Measurements from ENCODE around the gene NT5C.

The NT5C gene

DNA sequence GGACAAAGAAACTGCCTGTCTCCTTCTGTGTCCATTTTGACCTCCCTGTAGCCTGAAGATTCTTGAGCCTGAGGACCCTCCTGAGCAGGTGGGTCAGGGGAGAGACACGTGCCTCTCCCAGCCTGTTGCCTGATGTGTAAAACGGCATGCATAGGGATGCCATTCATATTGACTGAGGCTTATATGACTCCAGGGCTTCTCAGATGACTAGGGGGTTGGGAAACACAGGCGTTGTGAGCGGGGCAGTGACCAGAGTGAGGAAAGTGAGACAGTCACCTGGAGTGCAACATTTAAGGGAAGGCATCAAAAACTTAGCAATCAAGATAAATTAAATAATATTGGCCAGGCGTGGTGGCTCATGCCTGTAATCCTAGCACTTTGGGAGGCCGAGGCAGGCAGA lies 48.9 kb downstream of the NT5C start:
- no peak overlapping the region for H3K27ac ChIP-seq (ENCODE audit: low read length)
- no peaks in the 10 kb centered on the region for H3K79me2 ChIP-seq (ENCODE audit: low read length)
- H3K9me2 ChIP-seq (replicated peaks; ENCODE audit: insufficient read depth, low read length): no peaks in the 10 kb centered on the region
- H3K36me3 ChIP-seq (replicated peaks; ENCODE audit: insufficient read depth, low read length): no peaks in the 10 kb centered on the region
- H3K27me3 ChIP-seq (replicated peaks; ENCODE audit: insufficient read depth, low read length): no peaks in the 10 kb centered on the region
- H3K4me3 ChIP-seq (ENCODE audit: low read length): no peak overlapping the region
- H4K20me1 ChIP-seq (ENCODE audit: insufficient read depth, low read length): no peaks in the 10 kb centered on the region
- H3F3A ChIP-seq (ENCODE audit: insufficient read depth, low read length): no peaks in the 10 kb centered on the region; the same call in 1 of the 2 replicates
- no peak for DNase-seq
- H3K9ac ChIP-seq (ENCODE audit: low read length): no peak overlapping the region
- TF ChIP-seq, protein P1, sequence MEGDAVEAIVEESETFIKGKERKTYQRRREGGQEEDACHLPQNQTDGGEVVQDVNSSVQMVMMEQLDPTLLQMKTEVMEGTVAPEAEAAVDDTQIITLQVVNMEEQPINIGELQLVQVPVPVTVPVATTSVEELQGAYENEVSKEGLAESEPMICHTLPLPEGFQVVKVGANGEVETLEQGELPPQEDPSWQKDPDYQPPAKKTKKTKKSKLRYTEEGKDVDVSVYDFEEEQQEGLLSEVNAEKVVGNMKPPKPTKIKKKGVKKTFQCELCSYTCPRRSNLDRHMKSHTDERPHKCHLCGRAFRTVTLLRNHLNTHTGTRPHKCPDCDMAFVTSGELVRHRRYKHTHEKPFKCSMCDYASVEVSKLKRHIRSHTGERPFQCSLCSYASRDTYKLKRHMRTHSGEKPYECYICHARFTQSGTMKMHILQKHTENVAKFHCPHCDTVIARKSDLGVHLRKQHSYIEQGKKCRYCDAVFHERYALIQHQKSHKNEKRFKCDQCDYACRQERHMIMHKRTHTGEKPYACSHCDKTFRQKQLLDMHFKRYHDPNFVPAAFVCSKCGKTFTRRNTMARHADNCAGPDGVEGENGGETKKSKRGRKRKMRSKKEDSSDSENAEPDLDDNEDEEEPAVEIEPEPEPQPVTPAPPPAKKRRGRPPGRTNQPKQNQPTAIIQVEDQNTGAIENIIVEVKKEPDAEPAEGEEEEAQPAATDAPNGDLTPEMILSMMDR (IDR thresholded peaks at IDR 0.05; ENCODE audit: low read length): no peak
- TF ChIP-seq EZH2phosphoT487 (IDR thresholded peaks at IDR 0.05; ENCODE audit: low read length) (no peak), EZH2 (optimal IDR thresholded peaks at IDR 0.05; ENCODE audit: low read depth, low read length) (no peak)
- H3K9me3 ChIP-seq (replicated peaks; ENCODE audit: insufficient read depth, low read length): no peaks in the 10 kb centered on the region
- H3K4me2 ChIP-seq (ENCODE audit: low read depth, low read length): no peak overlapping the region
- no peak overlapping the region for H2AFZ ChIP-seq (ENCODE audit: low read length)
- peaks cover 5% of the 10 kb centered on the region; the same call in 1 of the 2 replicates for H3K4me1 ChIP-seq (ENCODE audit: low read length)

DNA sequence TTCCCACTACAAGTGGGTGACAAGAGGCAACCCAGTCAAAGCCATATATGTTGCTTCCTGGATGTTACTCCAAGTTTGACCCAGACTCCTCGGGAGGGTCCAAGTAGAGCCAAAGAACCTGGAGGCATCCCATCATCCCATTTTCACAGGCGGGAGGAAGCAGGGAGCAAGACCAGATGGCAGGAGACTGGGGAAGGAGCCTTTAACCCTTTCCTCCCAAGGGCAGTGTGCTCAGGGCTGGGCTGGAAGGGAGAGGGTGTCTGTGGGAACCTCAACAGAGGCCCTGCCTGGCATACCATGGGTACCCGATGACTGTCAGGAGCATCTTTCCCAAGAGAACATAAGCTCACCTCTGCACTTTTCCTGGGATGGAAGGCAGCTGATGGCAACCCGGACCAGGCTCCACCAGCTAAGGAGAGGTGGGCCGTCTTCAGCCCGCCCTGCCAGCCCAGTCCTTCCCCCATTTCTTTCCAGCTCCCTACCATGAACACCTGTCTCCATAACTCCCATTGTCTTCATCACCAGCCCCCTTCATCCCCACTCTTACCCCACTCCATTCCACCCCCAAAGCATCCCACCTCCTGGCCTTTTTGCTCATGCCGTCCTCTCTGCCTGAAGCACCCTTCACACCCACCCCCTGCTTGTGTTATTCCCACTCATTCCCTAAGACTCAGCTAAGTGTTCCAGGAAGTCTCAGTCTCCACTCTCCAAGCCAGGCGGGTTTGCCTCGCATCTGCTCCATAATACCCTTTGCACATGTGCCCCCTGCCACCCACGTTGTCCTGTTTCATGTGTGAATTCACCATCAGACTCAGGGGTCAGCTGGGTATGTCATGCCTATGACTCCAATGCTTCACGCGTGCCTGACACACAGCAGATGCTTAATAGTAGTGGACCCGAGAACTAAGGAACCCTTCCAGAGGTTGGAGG lies 49.7 kb downstream of the NT5C start:
- Histone ChIP-seq H3K4me1 (ENCODE audit: low read length) (peaks cover 5% of the 10 kb centered on the region; the same call in 1 of the 2 replicates), H2AFZ (ENCODE audit: low read length) (no peak overlapping the region), H3K9me2 (replicated peaks; ENCODE audit: insufficient read depth, low read length) (no peaks in the 10 kb centered on the region), H3F3A (ENCODE audit: insufficient read depth, low read length) (no peaks in the 10 kb centered on the region; the same call in 1 of the 2 replicates), H3K9ac (ENCODE audit: low read length) (no peak overlapping the region), H3K36me3 (replicated peaks; ENCODE audit: insufficient read depth, low read length) (no peaks in the 10 kb centered on the region), H3K4me3 (ENCODE audit: low read length) (no peak overlapping the region), H4K20me1 (ENCODE audit: insufficient read depth, low read length) (no peaks in the 10 kb centered on the region), H3K9me3 (replicated peaks; ENCODE audit: insufficient read depth, low read length) (no peaks in the 10 kb centered on the region), H3K27ac (ENCODE audit: low read length) (no peak overlapping the region), H3K79me2 (ENCODE audit: low read length) (no peaks in the 10 kb centered on the region), H3K4me2 (ENCODE audit: low read depth, low read length) (no peak overlapping the region), H3K27me3 (replicated peaks; ENCODE audit: insufficient read depth, low read length) (no peaks in the 10 kb centered on the region)
- DNase-seq: no peak
- no peak for TF ChIP-seq EZH2phosphoT487 (IDR thresholded peaks at IDR 0.05; ENCODE audit: low read length)
- TF ChIP-seq, protein P1 (IDR thresholded peaks at IDR 0.05; ENCODE audit: low read length): no peak

All from MM.1S (cell line).